AG04449 (cell line): ENCODE results near the gene WRAP73.

ENCODE experiments used
- CTCF ChIA-PET: fragments of 350-600 bp; formaldehyde crosslinking; extraction: SDS; loops from one replicate; lab custom pipeline; 2021; ENCODE audit warnings: antibody characterized with exemption; lab: Yijun Ruan, JAX
- POLR2A ChIA-PET: fragments of 400-600, 350-600 bp; formaldehyde crosslinking; extraction: SDS; loops from one replicate; lab custom pipeline; 2020; ENCODE audit warnings: antibody characterized with exemption, inconsistent platforms; lab: Yijun Ruan, JAX
- DNase-seq: peaks from one replicate; pipeline ENCODE4 v3.0.0-alpha.2; 2010; ENCODE audit warnings: low read depth, low spot score
- H3K4me3 ChIP-seq: 2 replicates; pipeline ENCODE4 v1.5.1; 2011; ENCODE audit warnings: low read depth, mild to moderate bottlenecking, control low read depth, low read length
- TF ChIP-seq, protein P1 (sequence below): IDR thresholded peaks from one replicate; pipeline ENCODE4 v1.5.1; 2011; ENCODE audit warnings: mild to moderate bottlenecking, moderate library complexity, low read length, control low read depth, inconsistent platforms; ENCODE audit not compliant: insufficient read depth; ENCODE audit errors: missing control alignments

Gene WRAP73

DNA sequence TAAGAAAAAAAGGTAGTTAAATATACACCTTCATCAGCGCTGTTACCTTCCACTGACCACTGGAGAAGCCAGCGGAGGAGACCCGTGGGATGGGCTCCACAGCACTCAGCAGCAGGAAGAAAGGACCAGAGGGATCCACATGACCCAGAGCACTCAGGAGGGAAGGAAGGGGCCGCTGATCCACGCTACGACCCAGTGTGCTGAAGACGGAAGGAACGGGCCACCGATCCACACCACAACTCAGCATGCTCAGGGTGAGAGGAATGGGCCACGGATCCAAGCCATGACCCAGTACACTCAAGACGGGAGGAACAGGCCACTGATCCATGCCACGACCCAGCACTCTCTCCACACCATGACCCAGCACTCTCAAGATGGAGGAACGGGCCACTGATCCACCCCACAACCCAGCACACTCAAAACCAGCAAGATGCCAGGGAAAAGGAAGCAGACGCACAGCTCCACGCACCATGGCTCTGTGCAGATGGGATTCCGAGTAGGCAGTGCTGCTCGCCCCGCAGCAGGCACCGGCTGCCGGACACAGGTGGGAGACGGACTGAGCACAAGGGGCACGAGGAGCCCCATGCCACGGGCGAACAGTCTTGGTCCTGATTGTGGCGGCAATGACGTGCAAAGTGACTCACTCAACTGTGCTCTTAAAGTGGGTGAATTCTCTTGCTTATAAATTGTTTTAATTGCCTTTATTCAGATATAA is 8.7 kb downstream of the WRAP73 start:
- DNase-seq: no peak
- ChIA-PET POLR2A (no interaction called here), CTCF (interaction anchor here (0.8 kb wide), 1 partner anchor 188 kb away, joined by 3 read pairs; no protein-coding TSS in a partner anchor)
- no peak overlapping the region for H3K4me3 ChIP-seq
- TF ChIP-seq, protein P1, sequence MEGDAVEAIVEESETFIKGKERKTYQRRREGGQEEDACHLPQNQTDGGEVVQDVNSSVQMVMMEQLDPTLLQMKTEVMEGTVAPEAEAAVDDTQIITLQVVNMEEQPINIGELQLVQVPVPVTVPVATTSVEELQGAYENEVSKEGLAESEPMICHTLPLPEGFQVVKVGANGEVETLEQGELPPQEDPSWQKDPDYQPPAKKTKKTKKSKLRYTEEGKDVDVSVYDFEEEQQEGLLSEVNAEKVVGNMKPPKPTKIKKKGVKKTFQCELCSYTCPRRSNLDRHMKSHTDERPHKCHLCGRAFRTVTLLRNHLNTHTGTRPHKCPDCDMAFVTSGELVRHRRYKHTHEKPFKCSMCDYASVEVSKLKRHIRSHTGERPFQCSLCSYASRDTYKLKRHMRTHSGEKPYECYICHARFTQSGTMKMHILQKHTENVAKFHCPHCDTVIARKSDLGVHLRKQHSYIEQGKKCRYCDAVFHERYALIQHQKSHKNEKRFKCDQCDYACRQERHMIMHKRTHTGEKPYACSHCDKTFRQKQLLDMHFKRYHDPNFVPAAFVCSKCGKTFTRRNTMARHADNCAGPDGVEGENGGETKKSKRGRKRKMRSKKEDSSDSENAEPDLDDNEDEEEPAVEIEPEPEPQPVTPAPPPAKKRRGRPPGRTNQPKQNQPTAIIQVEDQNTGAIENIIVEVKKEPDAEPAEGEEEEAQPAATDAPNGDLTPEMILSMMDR: no peak

DNA sequence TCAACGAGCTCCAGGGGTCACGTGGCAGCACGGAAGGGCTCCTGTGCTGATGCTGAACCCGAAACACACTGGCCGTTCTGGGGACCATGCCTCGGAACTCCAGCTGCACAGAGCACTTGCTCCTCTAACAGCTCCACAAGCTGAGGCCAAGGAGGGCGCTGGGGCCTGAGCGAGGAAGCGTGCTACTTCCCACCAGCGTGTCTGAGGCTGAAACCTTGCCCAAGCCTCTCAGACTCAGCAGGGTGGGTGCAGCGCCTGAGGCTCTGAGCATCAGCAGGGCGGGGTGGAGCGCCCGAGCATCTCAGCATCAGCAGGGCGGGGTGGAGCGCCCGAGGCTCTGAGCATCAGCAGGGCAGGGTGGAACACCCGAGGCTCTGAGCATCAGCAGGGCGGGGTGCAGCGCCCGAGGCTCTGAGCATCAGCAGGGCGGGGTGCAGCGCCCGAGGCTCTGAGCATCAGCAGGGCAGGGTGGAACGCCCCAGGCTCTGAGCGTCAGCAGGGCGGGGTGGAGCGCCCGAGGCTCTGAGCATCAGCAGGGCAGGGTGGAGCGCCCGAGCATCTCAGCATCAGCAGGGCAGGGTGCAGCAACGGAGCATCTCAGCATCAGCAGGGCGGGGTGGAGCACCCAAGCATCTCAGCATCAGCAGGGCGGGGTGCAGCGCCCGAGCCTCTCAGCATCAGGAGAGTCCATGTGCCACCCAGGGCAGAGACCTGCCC is 9.6 kb downstream of the WRAP73 start:
- H3K4me3 ChIP-seq: no peak overlapping the region
- TF ChIP-seq, protein P1: no peak
- CTCF ChIA-PET: interaction anchor here (1.1 to 1.3 kb wide), 2 partner anchors 9 to 16 kb away, joined by 4 read pairs; partner anchors contain the start of gene WRAP73
- POLR2A ChIA-PET: no interaction called here
- no peak for DNase-seq

DNA sequence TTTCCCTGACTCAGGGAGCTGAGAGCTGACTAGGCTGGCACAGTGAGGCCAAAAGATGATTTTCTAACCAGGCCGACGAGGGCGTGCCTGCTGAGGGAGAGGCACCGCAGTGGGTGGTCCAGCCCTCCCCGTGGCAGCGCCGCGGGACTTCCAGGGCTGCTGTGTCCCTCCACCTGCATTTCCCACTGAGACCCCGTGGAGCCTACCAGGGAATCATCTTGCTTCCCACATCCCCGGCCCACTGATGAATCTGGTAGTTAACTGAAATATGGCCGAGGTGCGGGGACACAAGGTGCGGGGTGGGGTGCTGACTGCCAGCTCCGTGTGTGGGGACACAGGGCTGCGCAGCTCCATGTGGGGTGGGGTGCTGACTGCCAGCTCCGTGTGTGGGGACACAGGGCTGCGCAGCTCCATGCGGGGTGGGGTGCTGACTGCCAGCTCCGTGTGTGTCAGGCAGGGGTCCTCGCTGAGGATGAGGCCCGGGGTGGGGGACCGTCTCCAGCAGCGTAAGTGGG is 10.4 kb downstream of the WRAP73 start:
- ChIA-PET POLR2A (no interaction called here), CTCF (interaction anchor here (1.1 to 1.4 kb wide), 3 partner anchors 10 to 18 kb away, joined by 3 to 4 read pairs (median 4); partner anchors contain the start of gene WRAP73)
- TF ChIP-seq, protein P1: no peak
- H3K4me3 ChIP-seq: no peak overlapping the region
- DNase-seq: no peak

DNA sequence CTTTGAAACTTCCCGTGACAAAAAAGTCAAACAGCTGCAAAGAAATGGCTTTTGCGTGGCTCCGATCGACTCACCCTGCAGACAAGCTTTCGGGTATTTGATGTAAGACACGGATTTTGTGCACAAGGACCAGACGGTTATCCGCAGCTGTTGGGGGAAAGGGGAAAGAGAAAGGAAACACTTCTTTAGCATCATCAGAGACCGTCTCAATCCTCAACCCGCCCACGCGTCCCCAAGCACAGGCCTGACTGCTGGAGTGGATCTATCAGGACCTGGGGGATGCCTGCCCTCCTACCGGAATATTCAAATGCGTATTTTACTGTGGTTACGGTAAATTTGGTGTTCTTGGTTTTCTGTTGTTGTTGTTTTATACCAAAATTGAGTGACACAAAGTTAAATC is 11.2 kb downstream of the WRAP73 start:
- ChIA-PET POLR2A (no interaction called here), CTCF (interaction anchor here (1.4 kb wide), 1 partner anchor 17 kb away, joined by 3 read pairs; no protein-coding TSS in a partner anchor)
- no peak overlapping the region for H3K4me3 ChIP-seq
- TF ChIP-seq, protein P1: no peak
- DNase-seq: no peak

DNA sequence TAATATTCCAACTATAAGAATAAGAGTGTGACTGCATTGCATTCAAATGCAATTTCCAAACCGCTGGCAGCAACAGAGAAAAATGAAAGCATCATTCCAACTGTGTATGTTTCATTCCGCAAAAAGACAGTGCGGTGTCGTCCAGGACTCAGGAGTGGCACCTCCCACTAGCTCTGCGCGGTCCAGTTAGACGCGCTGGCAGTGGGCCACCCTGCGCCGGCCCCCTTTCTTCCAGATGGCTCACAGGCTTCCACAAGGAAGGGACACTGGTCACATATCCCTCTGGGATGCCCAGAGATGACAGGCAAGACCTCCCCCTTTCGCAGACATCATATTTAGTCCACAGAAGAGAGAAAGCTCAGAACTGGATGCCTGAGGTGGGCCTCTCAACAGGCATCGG is 11.9 kb downstream of the WRAP73 start:
- TF ChIP-seq, protein P1: no peak
- CTCF ChIA-PET: interaction anchor here (1.3 to 1.6 kb wide), 4 partner anchors 16 to 185 kb away, joined by 3 to 6 read pairs (median 4); no protein-coding TSS in a partner anchor
- POLR2A ChIA-PET: no interaction called here
- H3K4me3 ChIP-seq: no peak overlapping the region
- no peak for DNase-seq

DNA sequence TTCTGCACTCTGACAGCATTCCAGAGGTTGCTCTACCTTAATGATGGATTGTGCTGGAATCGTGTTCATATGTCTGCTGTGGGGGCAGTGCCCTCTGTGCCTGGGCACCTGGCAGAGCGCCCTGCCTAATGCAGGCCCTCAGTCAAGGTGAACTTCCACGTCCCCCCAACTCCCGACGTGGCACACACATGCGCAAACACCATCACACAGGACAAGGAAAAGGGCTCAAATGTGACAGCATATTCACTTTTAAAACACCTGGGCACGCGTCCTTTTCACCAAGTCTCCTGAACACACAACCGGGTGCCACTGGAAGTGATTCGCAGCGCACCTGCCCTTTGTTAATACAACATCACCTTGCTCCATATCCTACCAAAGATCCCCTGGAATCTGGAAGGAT is 13.4 kb downstream of the WRAP73 start:
- ChIA-PET CTCF (interaction anchor here (1.4 to 1.6 kb wide), 2 partner anchors 14 to 17 kb away, joined by 4 to 6 read pairs; no protein-coding TSS in a partner anchor), POLR2A (no interaction called here)
- DNase-seq: no peak
- TF ChIP-seq, protein P1: no peak
- H3K4me3 ChIP-seq: no peak overlapping the region
